ACHN (cell line): Measurements from ENCODE around the gene DOCK1.

Experiments
- DNase-seq: peaks from one replicate; pipeline ENCODE4 v3.0.0-alpha.2; 2015
- in situ Hi-C: cut with HindIII; loops from 2 replicates; pipeline ENCODE4 v1.10.0; 2017; ENCODE audit warnings: low sequenced_read_pairs, low pct_ligation_motif_present, low pct_unique_long_range_greater_than_20kb

The DOCK1 gene

DNA sequence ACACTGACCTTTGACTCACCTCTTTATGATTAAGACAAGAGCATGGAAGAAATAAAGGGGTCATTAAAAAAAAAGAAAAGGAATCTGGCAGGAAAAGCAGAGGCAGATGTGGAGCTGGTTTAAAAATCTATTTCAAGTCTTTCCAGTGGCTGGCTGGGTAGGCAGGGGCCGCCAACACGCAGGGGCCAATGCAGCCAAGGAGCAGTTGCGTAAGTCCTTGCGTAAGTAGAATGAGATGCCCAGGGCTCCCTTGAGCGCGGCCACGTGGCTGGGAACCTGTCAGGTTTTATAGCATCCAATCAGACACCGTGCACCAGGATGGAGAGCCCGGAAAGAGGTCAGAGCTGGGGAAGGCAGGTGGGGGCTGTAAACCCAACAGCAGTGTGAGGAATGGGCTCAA lies 414.9 kb downstream of the DOCK1 start:
- in situ Hi-C loops = no loop called here
- DNase-seq = no peak

DNA sequence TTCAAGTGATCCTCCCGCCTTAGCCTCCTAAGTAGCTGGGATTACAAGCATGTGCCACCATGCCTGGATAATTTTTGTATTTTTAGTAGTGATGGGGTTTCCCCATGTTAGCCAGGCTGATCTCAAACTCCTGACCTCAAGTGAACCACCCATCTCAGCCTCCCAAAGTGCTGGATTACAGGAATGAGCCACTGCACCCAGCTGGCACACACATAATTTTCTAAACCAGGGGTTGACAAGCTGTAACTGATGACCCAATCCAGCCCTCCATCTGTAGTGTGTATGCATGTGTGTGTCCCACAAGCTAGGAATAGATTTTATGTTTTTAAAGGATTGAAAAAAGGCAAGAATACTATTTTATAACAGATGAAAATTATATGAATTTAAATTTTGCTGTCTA lies 417.1 kb downstream of the DOCK1 start:
- no peak for DNase-seq
- in situ Hi-C loops = no loop called here

DNA sequence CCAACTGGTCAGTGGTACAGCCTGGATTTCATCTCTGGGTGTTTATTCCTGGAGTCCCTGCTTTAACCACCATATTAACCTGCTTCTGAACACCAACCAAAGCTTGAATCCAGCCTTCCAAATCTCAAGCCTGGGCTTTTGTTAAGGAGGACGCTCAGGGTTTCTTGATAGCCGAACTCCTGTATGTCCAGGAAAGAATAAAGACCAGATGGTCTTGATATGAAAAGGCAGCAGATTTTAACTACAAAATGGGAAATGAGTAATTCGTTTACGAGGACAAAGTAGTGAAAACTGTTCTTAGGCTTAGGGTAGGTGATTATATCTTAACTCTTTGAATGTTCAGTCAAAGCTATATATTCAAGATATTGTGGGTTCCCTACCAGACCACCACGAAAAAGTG lies 420.3 kb downstream of the DOCK1 start:
- DNase-seq = no peak
- in situ Hi-C loops = no loop called here

DNA sequence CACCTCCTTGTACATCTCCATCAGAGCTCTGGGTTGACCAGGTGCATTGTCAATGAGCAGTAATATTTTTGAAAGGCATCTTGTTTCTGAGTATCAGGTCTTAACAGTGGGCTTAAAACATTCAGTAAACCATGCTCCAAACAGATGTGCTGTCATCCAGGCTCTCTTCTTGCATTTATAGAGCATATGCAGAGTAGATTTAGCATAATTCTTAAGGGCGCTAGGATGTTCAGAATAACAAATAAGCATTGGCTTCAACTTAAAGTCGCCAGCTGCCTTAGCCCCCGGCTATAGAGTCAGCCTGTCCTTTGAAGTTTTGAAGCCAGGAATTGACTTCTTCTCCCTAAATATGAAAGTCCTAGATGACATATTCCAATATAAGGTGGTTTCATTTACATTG lies 421.7 kb downstream of the DOCK1 start:
- DNase-seq = no peak
- in situ Hi-C loops = no loop called here

DNA sequence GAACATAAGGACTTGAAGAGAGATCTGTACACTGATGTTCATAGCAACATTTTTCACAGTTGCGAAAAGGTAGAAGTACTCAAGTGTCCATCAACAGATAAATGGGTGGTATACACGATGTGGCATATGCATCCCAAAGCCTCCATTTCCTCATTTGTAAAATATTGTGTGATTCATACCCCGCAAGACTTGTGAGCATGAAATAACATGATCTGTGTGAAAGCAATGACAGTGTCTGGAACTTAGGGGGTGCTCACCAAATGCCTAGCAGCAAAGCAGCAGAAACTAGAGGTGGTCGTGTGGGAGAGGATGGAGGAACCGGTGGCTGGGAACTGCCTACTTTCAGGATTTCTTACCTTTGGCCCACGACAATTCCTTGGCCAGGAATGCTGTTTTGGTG lies 426.5 kb downstream of the DOCK1 start:
- no peak for DNase-seq
- in situ Hi-C loops = no loop called here

DNA sequence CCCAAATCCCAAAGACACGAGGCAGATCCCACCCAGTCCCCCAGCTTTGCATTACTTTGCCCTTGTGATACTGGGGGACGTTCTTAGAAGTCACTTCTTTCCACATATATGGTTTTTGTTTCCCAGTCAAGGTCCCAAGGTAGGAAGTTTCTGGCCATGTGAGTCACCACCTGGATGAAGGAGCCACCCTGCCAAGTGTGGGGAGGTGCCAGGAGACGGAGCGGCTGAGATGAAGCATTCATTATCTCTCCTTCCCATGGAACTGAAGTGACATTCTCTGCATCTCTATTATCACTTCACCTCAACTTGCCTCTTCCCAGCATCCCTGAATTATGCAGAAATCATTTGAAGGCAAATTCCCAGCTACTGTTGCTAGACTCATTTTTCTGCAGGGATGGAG lies 427.4 kb downstream of the DOCK1 start:
- in situ Hi-C loops = no loop called here
- DNase-seq = no peak

DNA sequence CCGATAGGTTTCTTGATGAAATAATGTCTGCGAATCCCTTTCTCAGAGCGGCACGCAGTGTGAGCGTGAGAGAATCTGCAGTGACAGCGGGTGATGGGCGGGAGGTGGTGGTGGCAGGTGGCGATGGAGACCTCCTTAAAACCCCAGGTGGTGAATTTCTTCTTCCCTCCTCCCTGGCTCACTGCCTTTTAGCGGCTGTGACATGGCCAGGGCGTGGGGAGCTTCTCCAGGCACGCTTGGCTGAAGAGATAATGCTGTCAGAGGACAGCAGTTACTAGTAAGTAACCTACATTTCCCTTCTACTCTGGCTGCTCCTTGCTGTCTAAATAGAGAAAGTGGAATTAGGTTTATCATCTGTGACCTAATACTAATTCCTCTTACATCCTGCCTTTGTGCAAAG lies 432.6 kb downstream of the DOCK1 start:
- in situ Hi-C loops = no loop called here
- no peak for DNase-seq

DNA sequence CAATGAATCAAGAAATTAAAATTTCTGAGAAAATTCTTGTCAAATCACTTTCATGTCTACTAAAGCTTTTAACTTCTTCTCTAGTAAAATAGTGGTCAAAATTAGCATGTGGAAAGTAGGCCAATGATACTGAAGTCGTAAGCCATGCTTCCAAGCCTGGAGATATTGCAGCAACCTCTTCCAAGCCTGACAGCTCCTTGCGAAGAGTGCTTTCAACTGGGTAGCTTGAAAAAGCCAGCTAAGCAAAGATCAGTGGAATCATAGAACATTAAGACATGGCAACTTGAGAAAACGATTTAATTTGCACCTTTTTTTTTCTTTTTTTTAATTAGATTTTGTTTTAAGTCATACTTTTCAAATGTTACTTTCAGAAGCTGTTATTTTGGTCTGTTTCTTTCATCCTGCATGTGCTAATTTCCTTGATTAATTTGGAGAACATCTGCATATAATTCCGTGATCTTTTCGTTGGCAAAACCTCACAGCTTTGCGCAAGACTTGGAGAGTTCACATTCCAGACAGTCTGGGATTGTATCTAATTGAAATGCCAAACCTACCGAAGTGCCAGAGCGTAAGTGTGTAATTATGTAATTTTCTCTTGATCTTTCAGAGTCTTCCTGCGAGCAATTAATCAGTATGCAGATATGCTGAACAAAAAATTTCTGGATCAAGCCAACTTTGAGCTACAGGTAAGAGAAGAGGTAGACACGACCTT lies 433.3 kb downstream of the DOCK1 start:
- in situ Hi-C loops = no loop called here
- no peak for DNase-seq

DNA sequence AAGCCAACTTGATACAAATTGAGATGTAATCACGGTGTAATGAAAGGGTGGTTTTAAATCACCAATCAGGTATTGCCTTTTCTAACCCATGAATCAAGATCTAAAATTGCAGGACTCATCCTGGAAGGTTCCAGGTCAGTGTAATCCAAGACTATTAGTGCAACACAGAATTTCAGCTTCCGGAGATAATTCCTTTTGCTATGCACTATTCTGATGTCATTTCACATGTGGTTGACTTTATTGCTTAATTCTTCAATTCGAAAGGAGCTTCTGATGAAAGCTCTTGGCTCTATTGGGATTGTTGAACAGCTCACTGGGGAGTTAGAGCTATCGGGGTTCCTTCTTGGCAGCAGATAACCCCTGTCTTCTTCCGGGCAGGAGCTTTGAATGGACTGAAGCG lies 438.6 kb downstream of the DOCK1 start:
- in situ Hi-C loops = no loop called here
- DNase-seq = no peak

DNA sequence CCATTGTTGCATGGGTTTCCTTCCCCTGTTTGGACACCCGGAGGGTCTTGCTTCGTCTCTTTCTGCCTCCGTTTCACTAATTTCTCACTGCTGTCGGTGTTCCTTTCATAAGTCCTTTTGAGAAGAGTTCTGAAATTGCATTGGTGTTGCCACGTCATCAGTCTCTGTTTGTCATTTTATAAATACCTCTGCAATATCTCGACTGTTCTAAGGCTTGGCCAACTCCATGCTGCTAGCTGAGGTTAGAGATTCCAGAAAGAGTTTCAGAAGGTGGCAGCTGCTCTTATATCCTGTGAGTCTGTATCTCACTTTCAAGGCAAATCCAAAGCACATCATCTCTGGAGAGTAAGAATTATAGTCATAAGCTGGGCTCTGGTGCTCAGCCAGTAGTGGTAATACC lies 439.1 kb downstream of the DOCK1 start:
- in situ Hi-C loops = no loop called here
- DNase-seq = no peak

DNA sequence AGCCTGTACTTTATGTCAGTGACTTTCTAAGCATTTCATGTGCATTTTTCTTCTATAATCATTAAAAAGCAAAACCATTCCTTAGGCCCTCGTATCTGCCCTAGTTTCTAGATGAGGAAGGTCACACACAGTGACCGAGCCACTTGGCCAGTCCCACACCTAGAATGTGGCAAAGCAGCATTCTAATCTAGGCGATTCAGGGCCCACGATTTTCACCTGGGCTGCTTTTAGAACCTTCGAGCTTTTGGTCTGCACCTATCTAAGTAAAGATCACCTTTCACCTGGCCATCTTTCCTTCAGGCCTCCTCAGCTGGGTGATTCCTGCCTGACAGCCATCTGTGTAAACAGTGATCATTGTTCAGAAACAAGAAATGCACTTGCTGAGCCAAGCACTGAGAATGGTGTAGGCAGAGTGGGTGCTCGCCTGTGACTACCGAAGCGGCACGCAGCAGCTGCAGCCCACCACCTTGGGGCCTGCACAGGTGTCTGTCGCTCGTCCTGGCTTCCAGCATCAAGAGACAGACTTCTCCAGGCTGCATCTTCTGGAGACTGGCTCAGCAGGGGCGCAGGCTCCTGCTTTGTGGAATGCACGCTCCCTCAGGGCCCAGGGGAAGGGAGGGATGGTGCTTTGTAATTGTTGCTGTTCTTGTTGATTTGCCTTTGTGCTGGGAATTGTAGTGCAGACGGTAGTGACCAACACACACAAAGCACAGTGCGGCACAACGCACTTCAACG lies 440.2 kb downstream of the DOCK1 start:
- DNase-seq = no peak
- in situ Hi-C loops = no loop called here

DNA sequence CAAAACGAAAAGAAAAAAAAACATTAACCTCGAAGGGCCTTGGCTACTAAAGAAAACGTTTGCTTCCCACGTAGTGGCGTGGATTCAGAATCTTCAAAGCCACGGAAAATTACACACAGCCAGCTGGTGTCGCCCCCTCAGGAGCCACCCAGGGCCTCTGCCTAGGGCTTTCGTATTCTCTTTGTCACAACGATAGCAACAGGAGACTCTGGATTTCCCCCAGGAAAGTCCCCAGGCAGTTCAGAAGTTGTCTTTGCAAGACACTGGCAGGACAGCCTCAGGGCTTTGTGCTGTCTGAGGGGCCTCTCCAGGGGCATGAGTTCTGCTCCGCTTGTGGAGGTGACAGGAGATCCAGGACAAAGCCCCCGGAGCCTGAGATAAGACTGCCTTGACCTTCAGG lies 441.4 kb downstream of the DOCK1 start:
- DNase-seq = no peak
- in situ Hi-C loops = no loop called here

DNA sequence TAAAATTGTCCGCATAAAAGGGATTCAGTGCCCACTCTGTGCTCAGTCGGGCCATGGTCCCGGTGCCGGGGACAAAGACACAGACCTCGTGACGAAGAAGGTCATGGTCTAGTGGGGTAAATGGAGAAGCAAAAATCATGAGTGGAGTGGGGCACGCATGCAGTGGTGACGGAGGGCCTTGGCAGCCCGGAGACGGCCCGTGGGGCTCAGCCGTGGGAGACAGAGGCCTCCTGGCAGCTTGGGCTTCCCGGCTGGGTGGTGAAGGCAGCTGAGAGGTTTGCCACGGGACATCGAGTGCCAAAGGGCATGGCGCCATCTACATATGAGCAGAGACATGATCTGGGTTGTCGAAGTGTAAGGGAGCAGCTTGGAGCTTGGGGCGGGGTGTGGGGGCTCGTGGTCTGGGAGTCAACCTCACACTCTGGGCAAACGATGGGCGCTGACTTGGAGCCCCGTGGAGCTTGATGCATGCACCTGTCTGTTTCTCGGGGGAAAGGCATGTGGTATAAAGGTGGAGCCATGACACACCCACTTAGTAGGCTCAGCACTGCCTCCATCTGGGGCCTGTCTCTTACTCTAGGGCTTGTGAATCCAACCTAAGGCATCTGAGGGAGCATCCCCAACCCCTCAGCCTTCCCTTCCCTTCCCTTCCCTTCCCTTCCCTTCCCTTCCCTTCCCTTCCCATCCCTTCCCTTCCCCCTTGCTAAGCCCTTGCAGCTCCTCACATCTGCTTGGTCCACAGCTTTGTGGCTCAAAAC lies 442.2 kb downstream of the DOCK1 start:
- in situ Hi-C loops = no loop called here
- DNase-seq = no peak

DNA sequence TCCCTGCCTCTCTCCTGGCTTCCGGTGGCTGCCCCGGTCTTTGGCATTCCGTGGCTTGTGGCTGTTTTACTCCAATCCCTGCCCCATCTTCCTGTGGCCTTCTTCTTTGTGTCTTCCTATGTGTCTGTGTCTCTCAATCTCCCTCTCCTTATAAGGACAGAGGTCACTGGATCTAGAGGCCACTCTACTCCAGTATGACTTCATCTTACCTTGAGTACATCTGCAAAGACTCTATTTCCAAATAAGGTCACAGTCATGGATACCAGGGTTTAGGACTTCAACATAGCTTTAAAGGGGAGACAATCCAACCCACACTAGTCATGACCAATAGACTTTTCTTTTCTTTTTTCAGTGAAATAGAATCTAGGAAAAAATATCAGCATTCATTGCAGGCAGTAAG lies 444.5 kb downstream of the DOCK1 start:
- DNase-seq = no peak
- in situ Hi-C loops = no loop called here

DNA sequence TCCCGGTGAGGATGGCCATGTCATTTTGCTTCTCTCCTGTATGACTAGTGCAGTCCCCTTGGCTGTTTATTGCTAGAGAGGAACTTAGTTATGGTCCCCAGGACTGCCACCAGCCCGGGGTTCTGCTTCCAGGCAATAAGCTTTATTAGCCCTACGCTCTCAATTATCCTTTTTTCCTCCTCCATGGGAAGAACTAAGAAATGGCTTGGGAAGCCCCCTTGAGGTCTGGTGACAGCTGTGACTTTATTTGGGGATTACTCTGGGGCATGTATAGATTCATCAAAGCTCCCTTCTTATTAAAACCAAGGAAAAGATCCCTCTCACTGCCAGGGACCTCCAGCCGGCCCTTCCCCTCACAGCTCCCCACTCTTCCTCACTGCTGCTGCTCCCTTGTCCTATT lies 446.3 kb downstream of the DOCK1 start:
- in situ Hi-C loops = no loop called here
- DNase-seq = no peak

DNA sequence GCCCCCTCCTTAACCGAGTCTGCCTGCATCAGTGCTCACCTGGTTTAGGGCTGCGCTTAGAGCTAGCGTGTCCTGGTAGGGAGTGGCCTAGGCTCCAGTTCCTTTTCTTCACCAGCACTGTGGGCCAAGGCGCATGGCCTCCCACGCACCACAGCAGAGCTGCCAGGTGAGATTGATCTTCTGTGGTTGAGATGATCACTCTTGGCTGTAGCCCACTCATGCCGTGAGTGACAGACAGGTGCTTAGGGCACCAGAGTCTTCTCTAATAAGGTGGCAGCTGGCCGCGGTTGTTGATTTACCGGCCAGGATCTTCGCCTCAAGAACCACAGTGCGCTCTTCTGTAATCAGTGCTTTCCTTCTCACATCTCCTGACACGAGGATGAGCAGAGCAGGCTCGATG lies 448.3 kb downstream of the DOCK1 start:
- in situ Hi-C loops = no loop called here
- DNase-seq = no peak

DNA sequence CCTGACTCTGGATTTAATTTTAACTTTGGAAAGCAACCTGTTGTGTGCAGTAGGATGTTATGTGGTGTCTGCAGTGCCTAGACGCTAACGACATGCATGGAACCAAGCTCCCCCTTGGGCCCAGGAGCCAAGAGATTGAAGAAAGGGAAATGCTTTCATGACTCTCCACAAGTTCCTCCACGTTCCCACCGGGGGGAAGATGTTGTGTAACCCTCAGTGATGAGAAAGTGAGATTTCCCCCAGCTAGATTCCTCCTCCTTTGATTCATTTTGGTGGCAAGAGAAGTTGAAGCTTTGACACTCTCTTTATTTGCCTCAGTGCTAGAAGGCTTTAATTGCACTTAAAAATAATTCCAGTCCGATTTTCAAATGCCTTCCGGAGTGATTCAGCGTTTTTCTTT lies 449.0 kb downstream of the DOCK1 start:
- no peak for DNase-seq
- in situ Hi-C loops = no loop called here

DNA sequence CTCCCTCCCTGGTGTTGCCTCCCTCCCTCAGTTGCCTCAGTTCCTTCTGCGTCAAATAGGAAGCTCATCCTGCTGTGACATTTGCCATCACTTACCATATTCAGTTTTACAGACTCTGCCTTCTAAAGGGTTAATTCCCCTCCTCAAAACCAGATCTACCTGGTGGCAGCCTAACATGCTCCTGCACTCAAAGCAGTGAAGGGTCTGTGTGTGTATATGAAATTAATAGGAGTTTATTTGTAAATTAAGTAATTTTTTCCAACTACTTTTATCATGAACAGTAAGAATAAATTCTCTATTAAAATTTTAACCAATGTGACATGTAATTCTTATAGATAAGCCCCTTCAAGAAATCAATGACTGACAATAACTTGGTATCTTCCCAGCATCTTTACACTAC lies 449.8 kb downstream of the DOCK1 start:
- no peak for DNase-seq
- in situ Hi-C loops = no loop called here

DNA sequence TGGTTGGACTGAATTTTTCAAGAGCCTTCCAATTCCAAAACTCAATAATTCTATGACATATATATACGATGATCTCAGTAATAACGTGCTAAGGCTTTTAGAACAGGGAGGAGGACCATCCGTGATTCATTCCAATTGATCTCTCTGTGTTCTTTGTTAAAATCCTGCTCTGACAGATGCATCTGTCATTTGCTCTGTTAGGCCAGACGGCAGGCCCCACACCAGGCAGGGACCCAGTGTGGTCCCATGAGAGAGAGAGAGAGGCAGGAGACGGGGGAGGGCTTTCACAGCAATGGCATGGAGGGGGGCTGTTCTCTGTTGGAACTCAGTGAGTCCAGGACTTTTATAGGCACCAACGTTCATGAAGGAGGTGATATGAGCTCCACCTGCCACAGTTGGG lies 451.1 kb downstream of the DOCK1 start:
- in situ Hi-C loops = no loop called here
- DNase-seq = no peak

DNA sequence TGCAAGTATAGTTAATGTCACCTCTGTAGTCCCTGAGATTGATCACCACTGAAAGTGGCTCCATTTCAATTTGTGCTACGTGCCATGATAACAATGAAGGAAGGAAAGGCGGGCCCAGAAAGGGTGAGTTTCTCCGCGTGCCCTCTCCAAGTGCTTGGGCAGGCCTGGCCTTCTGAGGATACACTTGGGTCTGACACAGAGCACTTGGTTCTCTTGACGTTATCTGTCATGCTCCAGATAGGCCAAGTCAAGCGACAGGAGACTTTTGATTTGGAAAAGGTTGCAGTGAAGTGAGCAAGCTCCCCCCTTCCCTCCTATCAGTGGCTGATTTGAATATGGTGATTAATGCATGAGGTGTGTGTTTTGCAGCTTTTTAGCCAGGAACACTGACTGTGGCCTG lies 452.0 kb downstream of the DOCK1 start:
- in situ Hi-C loops = no loop called here
- DNase-seq = no peak
